Activated naive CD4-positive, alpha-beta T cell treated with anti-CD3 and anti-CD28 coated beads, Interleukin-2, amount 50 U/mL, for 72 hours (primary cell): ENCODE results near the gene PODNL1. TPM values are rescaled to one million over a fixed set of nuclear protein-coding genes. Genes with fewer than 3 reads are reported as not detected.
"Not testable (repeated sequence)": the region's sequence is repeated elsewhere in the genome, so short reads cannot be mapped to it uniquely, and the experiment has no call there.

Experiments used
- ATAC-seq, 2 donors: fragments of 150-1000 bp; cut with Tn5 transposase; 2 replicates each; pipeline ENCODE4 v1.10.0; 2021; ENCODE audit warnings: mild to moderate bottlenecking in 2 of 2, moderate library complexity in 2 of 2
- DNase-seq, 2 donors: peaks; one replicate each; pipeline ENCODE4 v3.0.0; 2021 to 2022; ENCODE audit warnings: low spot score in 2 of 2
- H3K27ac Mint-ChIP-seq, 2 donors: one replicate each; pipeline ENCODE4 v1.8.0; 2022; ENCODE audit warnings: mild to moderate bottlenecking in 2 of 2, mixed read lengths in 2 of 2
- H3K36me3 Mint-ChIP-seq, 2 donors: one replicate each; pipeline ENCODE4 v1.8.0; 2022; ENCODE audit warnings: mixed read lengths in 2 of 2
- H3K9me3 Mint-ChIP-seq, 2 donors: one replicate each; pipeline ENCODE4 v1.8.0; 2022; ENCODE audit warnings: mixed read lengths in 2 of 2
- total RNA-seq, 2 donors: library from RNA; stranded (reverse); gene quantifications; one replicate each; pipeline ENCODE4 v1.2.3, GENCODE V29; 2022

PODNL1 gene
- total RNA-seq, 2 donors from 2014 or later, result 0.34 TPM; not detected in 1

GRCh38 chr19:13978351-13979243, 40.4 kb upstream of the PODNL1 start:
- peak overlapping the region; percentile 9 to 19 for H3K27ac Mint-ChIP-seq

GRCh38 chr19:13977803-13978202, 39.6 kb upstream of the PODNL1 start:
- ATAC-seq, result no peak
- no peaks in the 10 kb centered on the region for H3K36me3 Mint-ChIP-seq
- no peak for DNase-seq
- peak overlapping the region; percentile 9 to 19 for H3K27ac Mint-ChIP-seq
- no peaks in the 10 kb centered on the region for H3K9me3 Mint-ChIP-seq

More at GRCh38 chr19:13978351-13979243, 40.4 kb upstream of the PODNL1 start:
- ATAC-seq, result peak; percentile 25 to 43
- Mint-ChIP-seq H3K9me3 (no peaks in the 10 kb centered on the region), H3K36me3 (no peaks in the 10 kb centered on the region)
- no peak for DNase-seq

- Mint-ChIP-seq H3K27ac (no peak overlapping the region), H3K9me3 (no peaks in the 10 kb centered on the region), H3K36me3 (no peaks in the 10 kb centered on the region)
- DNase-seq (no peak), ATAC-seq (no peak)
Observed at GRCh38 chr19:13976446-13976845, 38.2 kb upstream of the PODNL1 start.

- DNase-seq, result no peak
- Mint-ChIP-seq H3K27ac (no peak overlapping the region), H3K36me3 (no peaks in the 10 kb centered on the region), H3K9me3 (no peaks in the 10 kb centered on the region)
- ATAC-seq, result no peak
Observed at GRCh38 chr19:13975870-13976269, 37.7 kb upstream of the PODNL1 start.

GRCh38 chr19:13974073-13974472, 35.9 kb upstream of the PODNL1 start:
- ATAC-seq (peak; percentile 70 to 86), DNase-seq (peak in 1 of 2 donors; percentile 41)
- Mint-ChIP-seq H3K36me3 (no peaks in the 10 kb centered on the region), H3K27ac (peak overlapping the region in 1 of 2 donors; percentile 29), H3K9me3 (no peaks in the 10 kb centered on the region)

- H3K9me3 Mint-ChIP-seq, H3K36me3 Mint-ChIP-seq, DNase-seq, ATAC-seq, H3K27ac Mint-ChIP-seq: not testable (repeated sequence)
Observed at GRCh38 chr19:13973479-13973878, 35.3 kb upstream of the PODNL1 start.

GRCh38 chr19:13972368-13973155, 34.3 kb upstream of the PODNL1 start:
- Mint-ChIP-seq H3K36me3 (no peaks in the 10 kb centered on the region), H3K9me3 (no peaks in the 10 kb centered on the region), H3K27ac (no peak overlapping the region)
- no peak for ATAC-seq
- DNase-seq, result no peak

GRCh38 chr19:13971868-13972267, 33.7 kb upstream of the PODNL1 start:
- not testable (repeated sequence) for H3K27ac Mint-ChIP-seq, H3K36me3 Mint-ChIP-seq, H3K9me3 Mint-ChIP-seq

GRCh38 chr19:13969897-13970296, 31.7 kb upstream of the PODNL1 start:
- ATAC-seq (no peak), DNase-seq (no peak)
- Mint-ChIP-seq H3K36me3 (no peaks in the 10 kb centered on the region), H3K27ac (no peak overlapping the region), H3K9me3 (no peaks in the 10 kb centered on the region)

More at GRCh38 chr19:13971868-13972267, 33.7 kb upstream of the PODNL1 start:
- not testable (repeated sequence) for DNase-seq, ATAC-seq

GRCh38 chr19:13968999-13969398, 30.8 kb upstream of the PODNL1 start:
- DNase-seq (no peak), ATAC-seq (no peak)
- Mint-ChIP-seq H3K9me3 (no peaks in the 10 kb centered on the region), H3K27ac (no peak overlapping the region), H3K36me3 (no peaks in the 10 kb centered on the region)

- H3K9me3 Mint-ChIP-seq, result no peaks in the 10 kb centered on the region
- H3K36me3 Mint-ChIP-seq, result no peaks in the 10 kb centered on the region
- ATAC-seq (no peak), DNase-seq (no peak)
- no peak overlapping the region for H3K27ac Mint-ChIP-seq
Observed at GRCh38 chr19:13968383-13968935, 30.2 kb upstream of the PODNL1 start.

GRCh38 chr19:13967206-13967605, 29.0 kb upstream of the PODNL1 start:
- H3K36me3 Mint-ChIP-seq, H3K9me3 Mint-ChIP-seq, ATAC-seq, DNase-seq: not testable (repeated sequence)
- peak overlapping the region in 1 of 2 donors; percentile 68 for H3K27ac Mint-ChIP-seq

- Mint-ChIP-seq H3K9me3 (no peaks in the 10 kb centered on the region), H3K27ac (no peak overlapping the region), H3K36me3 (no peaks in the 10 kb centered on the region)
- DNase-seq (no peak), ATAC-seq (peak in 1 of 2 donors; percentile 7)
Observed at GRCh38 chr19:13966684-13967128, 28.5 kb upstream of the PODNL1 start.

- peak in 1 of 2 donors; percentile 21 for ATAC-seq
- Mint-ChIP-seq H3K36me3 (no peaks in the 10 kb centered on the region), H3K9me3 (no peaks in the 10 kb centered on the region), H3K27ac (peak overlapping the region in 1 of 2 donors; percentile 60)
- no peak for DNase-seq
Observed at GRCh38 chr19:13965926-13966683, 27.9 kb upstream of the PODNL1 start.

- no peak for ATAC-seq
- H3K36me3 Mint-ChIP-seq, result no peaks in the 10 kb centered on the region
- H3K27ac Mint-ChIP-seq, result peak overlapping the region in 1 of 2 donors; percentile 22
- DNase-seq, result no peak
- no peaks in the 10 kb centered on the region for H3K9me3 Mint-ChIP-seq
Observed at GRCh38 chr19:13965377-13965896, 27.2 kb upstream of the PODNL1 start.

- ATAC-seq (no peak), DNase-seq (no peak)
- no peaks in the 10 kb centered on the region for H3K9me3 Mint-ChIP-seq
- H3K36me3 Mint-ChIP-seq, result no peaks in the 10 kb centered on the region
- peak overlapping the region in 1 of 2 donors; percentile 22 for H3K27ac Mint-ChIP-seq
Observed at GRCh38 chr19:13964776-13965175, 26.6 kb upstream of the PODNL1 start.
